ENCODE data around the gene PDZK1IP1. TPM values are rescaled to one million over a fixed set of nuclear protein-coding genes. Genes with fewer than 3 reads are reported as not detected.
"Not testable (repeated sequence)": the region's sequence is repeated elsewhere in the genome, so short reads cannot be mapped to it uniquely, and the experiment has no call there.

The PDZK1IP1 gene
- polyA plus RNA-seq, 4 donors, result 39.5 to 60.3 (median 49.0) TPM

GRCh38 chr1:47147047-47147785, 42.6 kb downstream of the PDZK1IP1 start:
- DNase-seq (ENCODE audit: low read depth in 4 of 4, low spot score in 3 of 4), result no peak

DNA sequence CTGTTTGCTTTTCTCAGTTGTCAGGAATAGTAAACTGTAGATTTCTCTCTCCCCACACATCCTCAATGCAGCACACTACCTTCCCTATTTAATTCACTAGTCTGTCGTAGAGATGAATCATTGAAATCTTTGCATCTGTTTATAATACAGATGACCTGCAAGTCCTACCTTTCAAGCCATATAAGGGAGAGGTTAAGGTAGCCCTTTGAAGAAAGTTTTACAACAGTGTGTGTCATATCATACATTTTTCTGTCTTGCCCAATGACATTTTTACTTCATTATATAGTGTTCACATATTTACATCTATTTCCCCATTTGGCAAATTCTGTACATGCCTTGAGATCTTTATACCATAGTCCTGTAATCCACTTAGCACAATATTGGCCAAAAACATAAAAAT, 43.3 kb downstream of the PDZK1IP1 start:
- not testable (repeated sequence) for DNase-seq (ENCODE audit: low read depth in 4 of 4, low spot score in 3 of 4)

DNA sequence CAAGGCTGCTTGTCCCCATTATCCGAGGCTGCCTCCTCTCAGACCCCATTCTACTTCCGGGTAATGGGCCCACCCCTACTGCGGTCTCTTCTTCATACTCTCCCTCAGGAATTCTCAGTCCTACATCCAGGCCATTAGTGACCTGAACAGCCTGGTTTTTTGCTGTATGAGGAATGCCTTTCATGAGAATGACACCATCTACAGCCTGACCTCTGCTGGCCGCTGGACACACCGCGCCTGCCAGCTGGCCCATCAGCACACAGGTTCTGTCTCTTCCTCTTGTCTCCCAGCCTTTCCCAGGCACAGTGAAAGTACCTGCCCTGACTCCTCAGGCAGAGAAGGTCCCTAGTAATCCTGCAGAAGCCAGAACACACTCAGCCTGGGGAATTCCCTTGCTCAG, 46.2 kb downstream of the PDZK1IP1 start:
- DNase-seq (ENCODE audit: low read depth in 4 of 4, low spot score in 3 of 4), result not testable (repeated sequence)

GRCh38 chr1:47140358-47140757, 49.5 kb downstream of the PDZK1IP1 start:
- DNase-seq (ENCODE audit: low read depth in 4 of 4, low spot score in 3 of 4), result not testable (repeated sequence)

DNA sequence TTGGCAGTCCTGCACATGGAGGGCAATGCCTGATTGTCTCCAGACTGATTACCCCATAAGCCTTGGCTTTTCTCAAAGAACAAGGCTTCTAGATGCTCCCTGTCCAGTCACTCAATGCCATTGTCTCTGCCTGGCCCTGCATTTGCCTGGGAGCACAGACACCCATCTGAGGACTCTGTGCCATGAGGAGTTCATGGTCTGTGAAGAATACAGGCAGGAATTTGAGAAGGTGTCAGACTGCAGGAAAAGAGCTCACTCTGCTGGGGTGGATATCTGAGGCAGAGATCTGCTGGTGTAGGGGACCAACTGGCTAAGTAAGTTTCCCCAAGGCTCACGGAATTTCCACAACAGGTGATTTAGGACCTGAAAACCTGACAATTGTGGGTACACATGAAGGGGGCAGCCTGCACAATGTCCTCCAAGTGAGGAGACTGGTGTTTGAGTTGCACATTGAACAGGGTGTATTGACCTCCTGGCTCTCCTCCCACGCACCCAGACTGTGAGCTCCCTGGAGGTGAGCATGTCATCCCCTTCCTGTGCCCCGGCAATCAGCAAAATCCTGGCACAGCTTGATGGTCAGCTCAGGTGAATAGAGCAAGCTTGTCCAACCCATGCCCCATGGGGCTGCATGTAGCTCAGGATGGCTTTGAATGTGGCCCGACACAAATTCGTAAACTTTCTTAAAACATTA, 51.8 kb downstream of the PDZK1IP1 start:
- DNase-seq (ENCODE audit: low read depth in 4 of 4, low spot score in 3 of 4), result no peak

GRCh38 chr1:47137198-47137597, 52.6 kb downstream of the PDZK1IP1 start, which contains the start of gene CYP4A22:
CYP4A22 (plus strand) TSS chr1:47137441; CDS start chr1:47137486, 45 bp downstream.
- no peak for DNase-seq (ENCODE audit: low read depth in 4 of 4, low spot score in 3 of 4)

Other genes starting within 250 kb of the PDZK1IP1 start
- gene CYP4A11, start 248.6 kb downstream of the PDZK1IP1 start, polyA plus RNA-seq (ENCODE audit: insufficient read length in 4 of 4), result 10 to 100 TPM; 37.8 to 55.3 (median 46.3) TPM
- gene CYP4X1, start 166.4 kb downstream of the PDZK1IP1 start, polyA plus RNA-seq (ENCODE audit: insufficient read length in 4 of 4), result 10 to 100 TPM in 3 of 4 donors, 1 to 10 TPM in 1; 8.2 to 13.4 (median 11.6) TPM
- under 1 TPM; 0.19 to 0.77 (median 0.27) TPM for gene CYP4Z1, start 122.8 kb downstream of the PDZK1IP1 start, polyA plus RNA-seq (ENCODE audit: insufficient read length in 4 of 4)
- gene CYP4A22, start 52.6 kb downstream of the PDZK1IP1 start, polyA plus RNA-seq (ENCODE audit: insufficient read length in 4 of 4), result 1 to 10 TPM; 5.1 to 7.8 (median 7.5) TPM
- gene TAL1, start 42.2 kb upstream of the PDZK1IP1 start, polyA plus RNA-seq (ENCODE audit: insufficient read length in 4 of 4), result 1 to 10 TPM; 4.2 to 6.3 (median 4.7) TPM
- gene STIL, start 124.1 kb upstream of the PDZK1IP1 start, polyA plus RNA-seq (ENCODE audit: insufficient read length in 4 of 4), result 1 to 10 TPM; 7.9 to 9.2 (median 8.9) TPM
- gene CMPK1, start 143.8 kb upstream of the PDZK1IP1 start, polyA plus RNA-seq (ENCODE audit: insufficient read length in 4 of 4), result 10 to 100 TPM; 66.3 to 83.9 (median 81.9) TPM
- gene FOXE3, start 226.2 kb upstream of the PDZK1IP1 start, polyA plus RNA-seq (ENCODE audit: insufficient read length in 4 of 4), result under 1 TPM in 3 of 4 donors, not detected in 1; 0.11 to 0.27 (median 0.26) TPM
- gene FOXD2, start 248.0 kb upstream of the PDZK1IP1 start, polyA plus RNA-seq (ENCODE audit: insufficient read length in 4 of 4), result 1 to 10 TPM; 5.6 to 9.6 (median 6.2) TPM

All from right renal pelvis (tissue), 4 donors.